Activated gamma-delta T cell treated with Interleukin-2 at 50 U/mL for 16 hours (primary cell): ENCODE measurements around the gene AGRN.
"Not testable (repeated sequence)": the region's sequence is repeated elsewhere in the genome, so short reads cannot be mapped to it uniquely, and the experiment has no call there.

Source experiments
- DNase-seq: peaks from one replicate; pipeline ENCODE4 v3.0.0-alpha.2; 2020

AGRN gene

DNA sequence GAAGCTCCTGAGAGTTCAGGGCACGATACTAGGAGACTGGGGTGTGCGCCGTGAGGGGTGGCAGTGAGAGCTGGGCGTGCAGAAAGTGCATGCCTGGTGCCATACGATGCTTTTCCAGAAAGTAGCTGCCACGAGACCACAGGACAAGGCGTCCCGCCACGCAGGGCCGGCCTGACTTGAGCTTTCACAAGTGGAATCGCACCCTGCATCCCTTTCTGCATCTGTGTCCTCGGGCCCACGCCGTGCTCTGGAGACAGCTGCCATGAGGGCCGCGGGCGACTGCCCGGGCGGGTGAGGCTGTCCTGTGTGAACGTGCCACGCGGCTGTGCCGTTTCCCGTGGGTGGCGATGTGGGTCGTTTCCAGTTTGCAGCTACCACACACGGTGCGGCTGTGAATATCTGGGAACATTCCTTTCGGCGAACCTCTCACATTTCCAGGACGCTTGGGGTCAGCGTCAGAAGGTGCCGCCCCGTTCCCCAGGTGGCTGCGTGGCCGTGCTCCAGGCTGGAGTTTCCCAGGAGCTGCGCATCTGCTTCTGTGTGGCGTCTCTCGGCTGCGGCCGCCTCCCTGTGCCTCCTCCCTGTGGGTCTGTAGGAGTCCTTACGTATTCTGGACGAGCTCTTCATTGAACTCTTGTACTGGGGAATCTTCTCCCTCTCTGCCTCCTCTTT lies 37.0 kb upstream of the AGRN start:
- no peak for DNase-seq

DNA sequence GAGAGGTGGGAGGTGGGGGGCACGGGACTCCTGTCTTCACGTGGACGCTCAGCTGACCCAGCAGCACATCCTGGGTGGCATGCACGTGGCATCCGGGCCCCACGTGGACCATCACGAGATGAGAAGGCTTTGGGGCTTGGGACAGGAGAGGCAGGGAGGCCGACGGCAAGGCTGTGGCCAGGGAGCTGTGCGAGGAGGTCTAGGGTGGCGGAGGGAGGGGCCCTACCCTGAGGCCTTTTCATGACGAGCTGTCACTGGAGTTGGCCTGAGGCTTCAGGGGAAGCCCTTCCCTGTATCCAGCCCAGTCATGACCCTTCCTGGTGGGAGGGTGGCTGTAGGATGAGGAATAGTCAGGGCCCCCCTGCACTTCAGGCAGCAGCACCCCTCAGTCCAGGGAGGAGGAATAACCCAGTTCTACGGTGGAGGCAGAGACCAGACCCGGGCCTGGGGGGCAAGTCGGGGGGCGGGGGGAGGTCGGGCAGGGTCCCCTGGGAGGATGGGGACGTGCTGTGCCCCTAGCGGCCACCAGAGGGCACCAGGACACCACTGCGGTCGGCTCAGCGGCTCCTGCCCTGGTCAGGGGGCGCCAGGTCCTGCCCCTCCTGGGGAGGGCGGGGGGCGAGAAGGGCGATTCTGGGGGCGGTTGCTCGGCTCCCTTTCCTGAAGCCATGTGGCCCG lies 36.0 kb upstream of the AGRN start:
- peak; percentile 58 for DNase-seq

DNA sequence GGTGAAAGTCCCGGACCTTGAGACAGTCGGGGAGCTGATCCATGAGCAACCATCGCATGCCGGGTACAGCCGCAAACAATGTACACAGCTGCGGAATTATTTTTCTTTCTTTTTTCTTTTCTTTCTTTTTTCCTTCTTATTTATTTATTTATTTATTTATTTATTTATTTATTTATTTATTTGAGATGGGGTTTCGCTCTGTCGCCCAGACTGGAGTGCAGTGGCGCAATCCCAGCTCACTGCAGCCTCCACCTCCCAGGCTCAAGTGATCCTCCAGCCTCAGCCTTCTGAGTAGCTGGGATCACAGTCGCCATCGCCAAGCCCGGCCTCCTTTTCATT lies 35.5 kb upstream of the AGRN start:
- no peak for DNase-seq

DNA sequence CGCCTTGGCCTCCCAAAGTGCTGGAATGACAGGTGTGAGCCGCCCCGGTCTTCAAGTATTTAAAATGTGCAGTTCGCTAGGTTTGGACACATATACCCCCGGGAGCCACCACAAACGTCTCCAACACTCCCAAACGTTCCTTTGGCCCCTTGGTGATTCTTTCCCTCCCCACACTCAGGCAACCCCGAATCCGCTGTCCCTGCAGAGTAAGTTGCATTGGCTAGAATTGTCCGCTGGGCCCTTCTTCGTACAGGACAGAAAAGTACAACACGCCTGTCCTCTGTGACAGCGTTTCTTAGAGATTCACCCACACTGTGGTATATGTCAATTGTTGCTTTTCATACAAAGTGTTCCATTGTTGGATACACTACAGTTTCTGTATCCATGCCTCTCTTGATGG lies 34.8 kb upstream of the AGRN start:
- no peak for DNase-seq

DNA sequence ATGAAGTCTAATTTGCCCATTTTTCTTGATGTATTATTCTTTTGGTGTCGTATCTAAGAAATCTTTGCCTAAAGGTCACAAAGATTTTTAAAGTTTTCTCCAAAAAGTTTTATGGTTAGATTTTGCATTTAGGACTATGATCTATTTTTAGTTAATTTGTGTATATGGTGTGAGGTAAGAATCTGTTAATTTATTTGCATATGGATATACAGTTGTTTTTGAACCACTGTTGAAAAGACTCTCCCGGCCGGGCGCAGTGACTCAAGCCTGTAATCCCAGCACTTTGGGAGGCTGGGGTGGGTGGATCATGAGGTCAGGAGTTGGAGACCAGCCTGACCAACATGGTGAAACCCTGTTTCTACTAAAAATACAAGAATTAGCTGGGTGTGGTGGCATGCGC lies 31.9 kb upstream of the AGRN start:
- DNase-seq = not testable (repeated sequence)

DNA sequence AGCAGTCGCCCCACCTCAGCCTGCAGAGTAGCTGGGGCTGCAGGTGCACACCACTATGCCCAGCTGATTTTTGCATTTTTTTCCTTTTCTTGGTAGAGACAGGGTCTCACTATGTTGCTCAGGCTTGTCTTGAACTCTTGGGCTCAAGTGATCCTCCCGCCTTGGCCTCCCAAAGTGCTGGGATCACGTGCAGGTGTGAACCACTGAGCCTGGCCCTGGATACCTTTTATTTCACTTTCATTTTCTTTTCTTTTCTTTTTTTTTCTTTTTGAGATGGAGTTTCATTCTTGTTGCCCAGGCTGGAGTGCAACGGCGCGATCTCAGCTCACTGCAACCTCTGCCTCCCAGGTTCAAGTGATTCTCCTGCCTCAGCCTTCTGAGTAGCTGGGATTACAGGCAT lies 28.6 kb upstream of the AGRN start:
- DNase-seq = not testable (repeated sequence)

DNA sequence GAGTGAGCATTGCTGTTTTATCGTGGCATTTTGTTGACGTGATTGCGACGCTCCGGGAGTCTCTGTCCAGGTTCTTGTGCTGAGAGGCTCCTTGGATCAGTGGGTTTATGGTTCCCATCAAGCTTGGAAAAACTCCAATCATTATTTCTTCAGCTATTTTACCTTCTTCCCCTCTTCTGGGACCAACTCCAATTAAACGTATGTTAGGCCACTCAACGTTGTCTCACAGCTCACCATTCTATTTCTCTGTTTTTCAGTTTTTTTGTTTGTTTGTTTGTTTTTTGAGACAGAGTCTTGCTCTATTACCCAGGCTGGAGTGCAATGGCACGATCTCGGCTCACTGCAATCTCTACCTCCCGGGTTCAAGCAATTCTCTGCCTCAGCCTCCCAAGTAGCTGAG lies 28.0 kb upstream of the AGRN start:
- no peak for DNase-seq

DNA sequence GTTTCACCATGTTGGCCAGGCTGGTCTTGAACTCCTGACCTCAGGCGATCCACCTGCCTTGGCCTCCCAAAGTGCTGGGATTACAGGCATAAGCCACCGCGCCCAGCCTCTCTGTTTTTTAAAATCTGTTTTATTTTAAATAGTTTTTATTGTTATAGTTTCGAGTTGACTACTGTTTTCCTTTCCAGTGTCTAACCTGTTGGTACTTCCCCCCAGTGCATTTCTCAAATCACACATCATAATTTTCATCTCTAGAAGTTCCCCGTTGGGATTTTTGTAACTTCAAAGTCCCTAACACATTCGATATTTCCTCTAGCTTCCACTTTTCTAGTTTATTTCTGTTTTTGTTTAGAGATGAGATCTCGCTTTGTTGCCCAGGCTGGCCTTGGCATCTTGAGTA lies 27.6 kb upstream of the AGRN start:
- no peak for DNase-seq

DNA sequence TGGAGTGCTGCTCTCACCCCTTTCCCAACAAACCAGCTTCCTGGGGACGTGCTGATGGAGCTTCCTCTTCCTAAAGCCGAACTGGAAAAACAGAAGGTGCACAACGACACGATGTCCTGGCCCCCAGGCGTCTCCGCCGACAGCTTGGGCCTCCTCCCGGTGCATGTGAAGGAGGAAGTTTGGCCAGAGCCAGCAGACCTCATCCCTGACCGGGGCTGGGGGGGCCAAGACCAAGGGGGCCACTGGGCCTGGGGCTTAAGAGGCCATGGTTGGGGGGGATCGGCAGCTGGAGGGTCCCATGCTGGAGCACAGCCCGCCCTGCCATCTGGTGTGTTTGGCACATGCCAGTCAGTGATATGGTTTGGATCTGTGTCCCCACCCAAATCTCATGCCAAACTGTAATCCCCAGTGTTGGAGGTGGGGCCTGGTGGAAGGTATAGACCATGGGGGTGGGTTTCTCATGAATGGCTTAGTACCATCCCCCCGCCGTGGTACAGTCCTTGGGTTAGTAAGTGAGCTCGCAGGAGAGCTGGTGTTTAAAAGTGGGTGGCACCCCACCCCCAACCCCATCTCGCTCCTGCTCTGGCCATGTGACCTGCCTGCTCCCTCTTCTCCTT lies 26.4 kb upstream of the AGRN start:
- no peak for DNase-seq

DNA sequence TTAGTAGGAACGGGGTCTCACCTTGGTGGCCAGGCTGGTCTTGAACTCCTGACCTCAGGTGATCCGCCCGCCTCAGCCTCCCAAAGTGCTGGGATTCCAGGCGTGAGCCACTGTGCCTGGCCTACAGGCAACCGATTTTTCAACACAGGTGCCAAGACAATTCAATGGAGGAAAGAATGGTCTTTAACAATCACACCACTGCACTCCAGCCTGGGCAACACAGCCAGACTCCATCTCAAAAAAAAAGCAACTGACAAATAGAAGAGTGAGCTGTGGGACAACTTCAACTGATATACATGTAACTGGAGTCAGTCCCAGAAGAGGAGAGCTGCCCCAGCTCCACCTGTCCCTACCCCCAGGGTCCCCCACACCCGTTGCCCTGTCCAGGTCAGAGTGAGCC lies 25.4 kb upstream of the AGRN start:
- not testable (repeated sequence) for DNase-seq

DNA sequence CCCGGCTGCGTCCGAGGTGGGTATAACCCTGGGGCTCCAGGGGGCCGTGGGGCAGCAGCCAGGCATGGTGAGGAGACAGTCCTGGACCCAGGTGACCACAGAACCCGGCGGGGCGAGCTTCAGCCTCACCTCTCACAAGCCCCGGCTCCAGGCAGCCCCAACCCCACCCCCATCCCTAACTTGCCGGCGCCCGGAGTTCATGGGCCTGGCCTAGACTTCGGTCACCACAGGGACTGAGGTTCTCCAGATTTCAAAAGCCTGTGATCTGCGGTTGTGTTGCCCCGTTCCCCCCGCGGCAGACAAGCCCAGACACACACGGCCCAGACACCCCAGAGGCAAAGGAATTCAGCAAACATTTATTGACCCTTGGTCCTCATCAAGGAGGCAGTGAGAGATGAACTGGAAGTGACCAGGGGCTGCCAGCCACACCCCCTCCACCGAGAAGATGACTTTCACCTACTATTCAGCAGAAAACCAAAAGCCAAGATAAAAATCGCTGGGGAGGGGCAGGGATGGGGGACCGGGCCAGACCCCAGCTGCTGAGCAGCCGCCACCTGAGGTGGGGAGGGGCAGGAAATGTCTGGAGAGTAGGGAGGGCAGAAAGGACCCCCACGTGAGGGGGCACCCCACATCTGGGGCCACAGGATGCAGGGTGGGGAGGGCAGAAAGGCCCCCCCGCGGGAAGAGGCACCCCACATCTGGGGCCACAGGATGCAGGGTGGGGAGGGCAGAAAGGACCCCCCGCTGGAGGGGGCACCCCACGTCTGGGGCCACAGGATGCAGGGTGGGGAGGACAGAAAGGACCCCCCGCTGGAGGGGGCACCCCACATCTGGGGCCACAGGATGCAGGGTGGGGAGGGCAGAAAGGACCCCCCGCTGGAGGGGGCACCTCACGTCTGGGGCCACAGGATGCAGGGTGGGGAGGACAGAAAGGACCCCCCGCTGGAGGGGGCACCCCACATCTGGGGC lies 24.0 kb upstream of the AGRN start:
- no peak for DNase-seq

DNA sequence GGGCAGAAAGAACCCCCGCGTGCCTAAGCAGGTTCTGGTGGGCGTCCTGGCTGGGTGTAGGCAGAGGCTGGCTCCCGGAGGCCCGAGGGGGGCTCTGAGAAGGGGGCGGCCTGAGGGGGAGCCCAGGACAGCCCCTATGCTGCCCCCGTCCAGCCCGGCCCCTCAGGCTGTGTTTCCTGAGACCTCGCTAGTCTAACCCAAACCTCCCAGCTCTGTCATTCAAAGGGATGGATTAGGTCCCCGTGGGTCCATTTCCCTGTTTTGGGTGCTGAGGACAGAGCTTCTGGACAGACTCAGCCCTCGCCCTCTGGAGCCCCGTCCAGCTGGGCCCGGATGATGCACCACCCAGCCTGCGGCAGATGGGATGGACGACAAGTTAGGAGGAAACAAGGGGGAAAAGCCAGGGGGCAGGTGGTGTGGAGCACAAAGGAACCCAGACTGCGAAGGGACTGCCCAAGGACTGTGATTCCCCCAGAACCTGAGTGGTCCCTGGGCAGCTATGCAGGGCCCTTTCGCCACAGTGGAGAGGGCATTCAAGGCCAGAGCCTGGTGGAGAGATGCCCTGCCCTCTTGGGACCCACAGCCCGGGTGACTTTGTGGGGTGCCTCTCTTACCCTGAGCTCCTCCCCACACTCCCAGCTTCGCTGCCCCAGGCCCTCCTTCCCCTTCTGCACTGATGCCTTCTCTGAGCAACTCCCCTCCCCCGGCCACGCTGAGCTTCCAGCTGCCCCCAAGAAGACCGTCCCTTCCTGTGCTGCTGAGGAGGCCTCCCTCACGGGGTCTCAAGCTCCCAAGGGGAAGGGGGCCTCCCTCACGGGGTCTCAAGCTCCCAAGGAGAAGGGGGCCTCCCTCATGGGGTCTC lies 22.8 kb upstream of the AGRN start:
- no peak for DNase-seq

DNA sequence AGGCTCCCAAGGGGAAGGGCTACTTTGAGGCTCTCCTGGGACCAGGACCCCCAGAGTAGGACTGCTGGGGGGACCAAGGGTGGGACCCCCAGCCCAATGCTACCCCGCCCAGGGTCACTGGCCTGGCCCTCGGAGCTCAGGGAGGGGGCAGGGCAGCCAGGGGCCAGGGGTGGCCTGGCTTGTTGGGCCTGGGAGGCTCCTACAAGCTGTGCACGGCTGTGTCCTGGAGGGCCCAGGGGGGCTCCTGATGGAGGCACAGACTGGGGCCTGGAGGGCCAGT lies 22.3 kb upstream of the AGRN start:
- no peak for DNase-seq

DNA sequence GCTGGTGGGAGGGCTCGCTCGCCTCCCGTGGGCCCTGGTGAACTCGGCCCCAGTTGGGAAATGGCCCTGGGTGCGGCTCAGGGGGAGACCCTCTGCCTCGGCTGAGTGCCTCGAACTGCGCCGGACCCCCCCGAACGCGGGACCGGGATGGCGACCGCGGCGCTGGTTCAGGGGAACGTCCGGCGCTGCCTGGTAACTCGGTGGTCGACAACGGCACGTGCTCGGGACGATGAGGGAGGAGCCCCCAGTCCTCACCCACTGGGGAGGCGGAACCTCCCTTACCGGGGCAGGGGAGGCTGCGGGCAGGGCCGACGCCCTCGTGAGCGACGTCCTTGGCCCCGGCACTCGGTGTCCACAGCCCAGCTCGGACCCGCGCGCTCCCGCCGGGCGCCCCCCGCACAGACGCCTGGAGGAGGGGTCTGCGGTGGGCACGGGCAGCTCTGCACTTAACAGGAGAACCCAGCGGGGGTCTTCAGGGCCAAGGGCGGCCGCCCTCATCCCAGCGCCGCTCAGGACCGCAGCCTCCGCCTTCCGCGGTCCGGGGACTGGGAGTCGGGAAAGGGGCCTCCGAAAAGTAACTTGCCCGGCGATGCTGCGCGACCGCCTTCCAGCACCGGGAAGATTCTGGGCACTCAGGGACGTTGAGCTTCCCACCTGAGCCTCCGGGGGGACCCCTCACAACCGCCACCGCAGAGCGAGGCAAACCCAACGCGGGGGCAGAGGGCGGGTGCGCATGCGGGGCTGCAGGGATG lies 21.8 kb upstream of the AGRN start:
- no peak for DNase-seq

DNA sequence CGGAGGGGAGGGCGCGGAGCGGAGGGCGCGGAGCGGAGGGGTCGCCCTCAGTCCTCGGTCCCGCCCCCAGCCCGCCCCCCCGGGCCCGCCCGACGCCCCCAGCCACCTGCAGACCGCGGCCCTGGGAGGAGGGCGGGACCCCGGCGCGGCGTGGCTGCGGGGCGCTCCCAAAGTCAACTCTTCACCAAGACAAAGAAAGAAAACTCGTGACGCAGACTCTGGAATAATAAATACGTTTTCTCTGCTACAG lies 21.2 kb upstream of the AGRN start:
- no peak for DNase-seq

DNA sequence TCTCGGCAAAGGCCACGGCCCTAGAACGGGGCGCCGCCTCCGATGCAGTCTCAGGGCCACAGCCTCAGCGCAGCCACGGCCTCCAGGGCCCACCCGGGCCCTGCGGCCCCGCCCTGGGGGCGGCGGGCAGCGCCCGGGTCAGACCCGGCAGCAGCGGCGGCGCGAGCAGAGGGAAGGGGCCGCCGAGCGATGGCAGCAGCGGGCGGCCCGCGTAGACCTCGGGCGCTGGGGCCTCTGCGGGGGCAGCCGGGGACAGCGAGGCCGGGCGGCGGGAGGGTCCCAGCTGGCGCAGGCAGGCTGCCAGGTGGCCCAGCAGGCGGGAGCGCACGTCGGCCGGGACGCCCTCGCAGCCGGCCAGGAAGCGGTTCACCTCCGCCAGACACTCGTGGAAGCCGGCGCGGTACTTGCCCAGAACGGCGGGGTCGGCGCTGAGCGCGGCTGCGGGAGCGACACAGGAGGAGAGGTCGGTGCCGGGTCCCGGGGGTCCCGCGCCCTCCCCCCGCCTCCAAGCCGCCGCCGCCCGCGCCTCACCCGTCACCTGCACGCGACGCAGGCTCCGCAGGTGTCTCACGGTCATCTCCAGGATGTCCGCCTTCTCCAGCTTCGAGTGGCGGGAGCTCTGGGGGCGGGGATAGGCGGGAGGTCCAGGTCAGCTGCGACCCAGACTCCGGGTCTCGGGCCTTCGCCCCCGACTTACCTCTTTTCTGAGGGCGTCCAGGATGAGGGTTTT lies 20.8 kb upstream of the AGRN start:
- DNase-seq = no peak

DNA sequence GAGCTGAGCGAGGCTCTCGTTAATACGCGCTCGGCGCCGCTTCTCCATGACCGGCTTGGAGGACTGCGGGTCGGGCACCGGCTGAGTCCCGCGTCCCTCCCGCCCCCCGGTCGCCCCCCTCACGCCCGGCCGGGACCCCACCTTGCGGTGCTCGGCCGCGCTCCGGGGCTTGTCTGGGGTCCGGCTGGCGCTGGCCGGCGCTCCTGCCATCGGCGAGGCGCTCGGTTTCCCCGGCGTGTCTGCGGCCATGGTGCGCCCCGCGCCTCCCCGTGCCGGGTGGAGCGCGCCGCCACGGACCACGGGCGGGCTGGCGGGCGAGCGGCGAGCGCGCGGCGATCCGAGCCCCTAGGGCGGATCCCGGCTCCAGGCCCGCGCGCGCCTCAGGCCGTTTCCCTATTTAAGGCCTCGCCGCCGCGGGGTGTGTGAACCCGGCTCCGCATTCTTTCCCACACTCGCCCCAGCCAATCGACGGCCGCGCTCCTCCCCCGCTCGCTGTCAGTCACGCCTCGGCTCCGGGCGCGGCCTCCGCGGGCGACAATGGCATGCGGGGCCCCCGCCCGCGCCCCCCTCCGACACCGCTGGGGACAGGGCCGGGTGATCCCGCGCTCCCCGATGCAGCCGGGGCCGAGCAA lies 20.1 kb upstream of the AGRN start, which contains the start of gene HES4:
Gene HES4, minus strand, starts transcription at position 373 of the 632 bp plus-strand sequence. Its CDS starts 124 bp downstream, at position 249.
- peak; percentile 31 for DNase-seq

DNA sequence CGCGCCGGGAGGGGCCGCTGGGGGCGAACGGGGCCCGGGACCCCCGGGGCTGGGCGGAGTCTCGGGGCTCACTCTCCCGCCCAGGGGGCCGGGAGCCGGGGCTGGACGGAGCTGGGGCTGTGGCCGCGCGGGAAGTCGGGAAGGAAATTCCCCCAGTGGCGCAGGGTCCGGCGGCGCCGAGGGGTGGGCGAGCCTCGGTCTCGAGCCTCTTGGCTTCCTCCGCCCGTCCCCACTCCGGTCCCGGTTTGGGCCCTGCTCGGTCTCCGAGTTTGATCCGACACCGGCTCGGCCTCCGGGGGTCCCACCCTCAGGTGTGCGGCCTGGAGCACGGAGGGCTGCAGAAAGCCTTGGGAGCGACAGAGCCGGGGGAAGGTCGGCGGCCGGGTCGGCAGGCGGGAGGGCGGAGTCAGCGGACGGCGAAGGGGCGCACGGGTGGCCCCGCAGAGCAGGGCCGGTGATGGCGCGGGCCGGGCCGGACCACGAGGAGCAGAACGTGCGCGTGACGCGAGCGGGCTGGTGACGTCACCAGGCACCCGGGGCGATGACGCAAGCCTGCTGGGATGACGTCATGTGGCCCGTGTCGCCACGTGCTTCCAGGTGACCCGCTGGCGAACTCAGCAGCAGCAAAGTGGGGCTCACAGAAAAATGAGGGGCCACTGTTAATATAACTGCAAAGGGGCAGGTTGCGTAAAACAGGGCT lies 19.4 kb upstream of the AGRN start:
- DNase-seq = peak; percentile 55

DNA sequence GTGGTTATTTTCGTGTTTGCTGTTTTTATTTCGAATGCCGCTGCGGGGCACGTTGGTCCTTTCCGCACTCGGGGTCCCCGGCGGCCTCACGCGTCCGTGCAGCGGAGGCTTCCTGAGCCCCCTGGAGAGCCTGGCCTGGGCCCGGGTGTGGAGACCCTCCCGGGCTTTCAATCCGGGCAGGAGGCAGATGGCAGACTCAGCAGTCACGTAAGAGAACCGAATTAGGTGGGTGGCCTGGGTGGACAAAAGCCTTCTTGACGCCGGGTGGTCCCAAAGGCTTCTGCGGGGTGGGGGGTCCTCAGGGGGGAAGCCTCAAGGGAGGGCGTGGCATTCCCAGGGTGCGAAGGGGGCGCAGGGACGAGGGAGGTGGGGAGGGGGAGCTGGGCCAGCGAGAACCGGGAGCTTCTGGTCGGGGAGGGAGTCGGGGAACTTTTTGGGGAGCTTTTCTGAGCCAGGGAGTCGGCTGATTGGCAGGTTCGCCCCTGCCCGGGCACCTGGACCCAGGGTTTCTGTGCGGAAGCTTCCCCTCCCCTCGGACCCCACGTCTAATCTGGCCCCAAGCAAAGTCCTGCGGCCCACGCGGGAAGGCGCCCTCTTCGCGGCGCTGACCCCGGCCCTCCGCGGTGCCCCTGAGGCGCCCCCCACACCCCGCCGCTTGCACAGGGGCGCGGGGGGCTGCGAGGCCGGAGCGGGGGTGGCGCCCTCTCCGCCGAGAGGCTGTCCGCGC lies 18.7 kb upstream of the AGRN start:
- no peak for DNase-seq
